Mesendoderm (in vitro differentiated cells): Measurements from ENCODE around the gene BEX1.

Source experiments
- DNase-seq: peaks from one replicate; pipeline ENCODE4 v3.0.0; 2013
- H2AK5ac ChIP-seq: 2 replicates; pipeline ENCODE4 v1.6.1; 2013; ENCODE audit warnings: low read length, inconsistent platforms
- H2BK120ac ChIP-seq: 2 replicates; pipeline ENCODE4 v1.6.1; 2013; ENCODE audit warnings: low read depth, mild to moderate bottlenecking, low read length, moderate library complexity, mixed read lengths
- H2BK15ac ChIP-seq: replicated peaks from 2 replicates; pipeline ENCODE4 v1.6.1; 2013; ENCODE audit warnings: low read depth, mild to moderate bottlenecking, moderate library complexity
- H2BK5ac ChIP-seq: 2 replicates; pipeline ENCODE4 v1.6.1; 2013; ENCODE audit warnings: low read length, inconsistent platforms
- H3K18ac ChIP-seq: 2 replicates; pipeline ENCODE4 v1.6.1; 2013; ENCODE audit warnings: mild to moderate bottlenecking, low read length, mixed read lengths
- H3K23ac ChIP-seq: one replicate; pipeline ENCODE4 v1.6.1; 2013; ENCODE audit warnings: low read length
- H3K27ac ChIP-seq: 2 replicates; pipeline ENCODE4 v1.5.1; 2013; ENCODE audit warnings: low read depth, mild to moderate bottlenecking, inconsistent platforms, low read length, moderate library complexity
- H3K27me3 ChIP-seq: 2 replicates; pipeline ENCODE4 v1.6.1; 2013; ENCODE audit warnings: low read length, control low read depth, mild to moderate bottlenecking, inconsistent platforms; ENCODE audit not compliant: insufficient read depth, poor library complexity
- H3K36me3 ChIP-seq: 2 replicates; pipeline ENCODE4 v1.6.1; 2013; ENCODE audit warnings: low read length, inconsistent platforms; ENCODE audit not compliant: control insufficient read depth, insufficient read depth
- H3K4ac ChIP-seq: one replicate; pipeline ENCODE4 v1.6.1; 2013; ENCODE audit warnings: low read depth, mild to moderate bottlenecking, low read length, moderate library complexity
- H3K4me1 ChIP-seq: 2 replicates; pipeline ENCODE4 v1.6.1; 2013; ENCODE audit warnings: low read depth, low read length, inconsistent platforms; ENCODE audit not compliant: control insufficient read depth
- H3K4me2 ChIP-seq: 2 replicates; pipeline ENCODE4 v1.6.1; 2013; ENCODE audit warnings: low read length
- H3K4me3 ChIP-seq: 2 replicates; pipeline ENCODE4 v1.5.1; 2013; ENCODE audit warnings: mild to moderate bottlenecking, low read length
- H3K56ac ChIP-seq: one replicate; pipeline ENCODE4 v1.6.1; 2013; ENCODE audit warnings: low read length
- H3K79me1 ChIP-seq: 2 replicates; pipeline ENCODE4 v1.6.1; 2013; ENCODE audit warnings: low read length, inconsistent platforms
- H3K79me2 ChIP-seq: 2 replicates; pipeline ENCODE4 v1.6.1; 2013; ENCODE audit warnings: mild to moderate bottlenecking, low read length; ENCODE audit not compliant: control insufficient read depth, insufficient read depth
- H3K9ac ChIP-seq: 2 replicates; pipeline ENCODE4 v1.6.1; 2013; ENCODE audit warnings: low read length, inconsistent platforms
- H4K5ac ChIP-seq: one replicate; pipeline ENCODE4 v1.6.1; 2013; ENCODE audit warnings: low read length
- H4K8ac ChIP-seq: one replicate; pipeline ENCODE4 v1.6.1; 2013; ENCODE audit warnings: low read depth, mild to moderate bottlenecking, control low read depth, low read length, moderate library complexity
- WGBS: extraction: QIAGEN DNeasy Blood & Tissue Kit; methylation state at CpG from one replicate; pipeline ENCODE4 v1.1.7; 2013; ENCODE audit warnings: low lambda C conversion rate, missing lambda C conversion rate; ENCODE audit not compliant: insufficient coverage; ENCODE audit errors: extremely low coverage; 5-methylcytosine and 5-hydroxymethylcytosine counted together

Gene BEX1

DNA sequence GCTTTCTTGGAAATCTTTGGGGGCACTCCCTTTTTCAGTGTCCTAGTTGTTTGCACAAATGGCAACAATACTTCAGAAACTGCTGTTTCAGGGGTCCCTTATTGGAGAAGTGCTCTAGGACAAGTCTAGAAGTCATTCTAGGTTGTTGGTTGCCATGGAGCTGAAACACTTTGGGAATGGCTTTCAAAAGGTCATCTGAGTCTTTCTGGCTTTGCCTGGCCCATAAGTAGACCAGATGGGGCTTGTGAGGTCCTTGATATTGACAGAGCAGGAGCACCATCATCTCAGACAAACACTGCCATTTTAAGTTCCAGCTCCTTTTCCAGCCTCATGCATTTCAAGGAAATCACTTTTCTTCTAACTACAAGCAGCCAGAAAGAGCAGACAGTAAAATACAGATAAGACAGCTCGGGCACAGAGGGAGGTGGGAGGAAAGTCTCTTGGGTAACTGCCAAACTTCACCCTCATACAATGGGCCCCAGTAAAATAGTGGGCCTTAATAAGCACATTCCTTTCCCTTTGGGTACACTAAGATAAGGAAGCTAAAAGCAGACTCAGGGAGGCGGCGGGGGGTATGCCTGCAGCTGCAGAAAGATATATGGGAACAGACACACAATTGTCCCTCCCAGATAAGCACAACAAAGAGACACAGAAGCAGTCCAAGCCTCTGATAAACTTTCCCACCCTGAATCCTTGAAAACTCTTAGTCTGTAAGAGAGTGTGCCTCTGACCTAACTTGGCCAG, 37.5 kb upstream of the BEX1 start:
- no peak overlapping the region for H3K23ac ChIP-seq
- H3K4me1 ChIP-seq: peaks cover 2% of the 10 kb centered on the region
- H3K56ac ChIP-seq: peak overlapping the region; percentile 50
- no peak overlapping the region for H4K8ac ChIP-seq
- H3K27ac ChIP-seq: peak overlapping the region; percentile 83
- no peak overlapping the region for H3K4ac ChIP-seq
- H3K4me2 ChIP-seq: no peak overlapping the region
- no peak overlapping the region for H2AK5ac ChIP-seq
- no peak overlapping the region for H3K9ac ChIP-seq
- peak; percentile 83 for DNase-seq
- no peak overlapping the region for H2BK15ac ChIP-seq
- H3K79me2 ChIP-seq: no peaks in the 10 kb centered on the region
- H2BK5ac ChIP-seq: peak overlapping the region; percentile 47
- H3K4me3 ChIP-seq: no peak overlapping the region
- no peaks in the 10 kb centered on the region for H3K36me3 ChIP-seq
- no CpG with 5 or more reads among the region's 3 CpGs for WGBS
- no peak overlapping the region for H2BK120ac ChIP-seq
- H3K79me1 ChIP-seq: no peaks in the 10 kb centered on the region
- H3K18ac ChIP-seq: no peak overlapping the region
- H3K27me3 ChIP-seq: no peaks in the 10 kb centered on the region
- no peak overlapping the region for H4K5ac ChIP-seq

GRCh38 chrX:103100484-103100883, 36.5 kb upstream of the BEX1 start:
- Histone ChIP-seq H2BK15ac (no peak overlapping the region), H3K23ac (no peak overlapping the region), H3K36me3 (no peaks in the 10 kb centered on the region), H4K5ac (no peak overlapping the region), H3K4me1 (peaks cover 2% of the 10 kb centered on the region), H3K79me1 (no peaks in the 10 kb centered on the region), H3K79me2 (no peaks in the 10 kb centered on the region), H3K56ac (no peak overlapping the region), H3K27ac (peak overlapping the region; percentile 44), H2BK5ac (no peak overlapping the region), H3K4ac (no peak overlapping the region), H2BK120ac (no peak overlapping the region), H3K27me3 (no peaks in the 10 kb centered on the region), H2AK5ac (no peak overlapping the region), H3K4me3 (no peak overlapping the region), H3K9ac (no peak overlapping the region), H4K8ac (no peak overlapping the region), H3K4me2 (no peak overlapping the region), H3K18ac (no peak overlapping the region)
- no CpG with 5 or more reads among the region's 4 CpGs for WGBS
- DNase-seq: no peak

DNA sequence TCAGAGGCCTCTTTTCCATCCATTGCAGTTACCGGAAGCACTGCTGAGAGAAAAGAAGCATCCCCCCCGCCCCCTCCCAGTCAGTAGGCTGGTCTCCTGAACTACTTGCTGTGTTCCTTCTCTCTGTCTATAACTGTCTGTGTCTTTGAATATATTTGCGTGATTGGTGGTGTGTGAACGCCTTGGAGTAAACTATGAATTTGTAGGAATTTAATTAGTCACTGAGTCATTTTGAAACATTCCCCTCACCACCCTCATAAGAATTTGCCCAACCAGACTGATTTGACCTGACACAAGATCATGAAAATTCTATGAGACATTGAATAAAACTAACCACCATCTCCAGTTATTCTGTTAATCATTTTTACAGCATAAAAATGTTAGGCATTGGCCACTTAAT, 35.7 kb upstream of the BEX1 start:
- Histone ChIP-seq H2AK5ac (no peak overlapping the region), H2BK15ac (no peak overlapping the region), H3K56ac (peak overlapping the region; percentile 7), H2BK5ac (no peak overlapping the region), H3K36me3 (no peaks in the 10 kb centered on the region), H3K79me2 (no peaks in the 10 kb centered on the region), H3K4me1 (peaks cover 2% of the 10 kb centered on the region), H2BK120ac (no peak overlapping the region), H3K4me2 (no peak overlapping the region), H3K27ac (no peak overlapping the region), H3K27me3 (no peaks in the 10 kb centered on the region), H4K5ac (no peak overlapping the region), H3K9ac (no peak overlapping the region), H3K4ac (no peak overlapping the region), H3K79me1 (no peaks in the 10 kb centered on the region), H4K8ac (no peak overlapping the region), H3K4me3 (no peak overlapping the region), H3K18ac (no peak overlapping the region), H3K23ac (no peak overlapping the region)
- DNase-seq: no peak
- no CpG with 5 or more reads among the region's 4 CpGs for WGBS

DNA sequence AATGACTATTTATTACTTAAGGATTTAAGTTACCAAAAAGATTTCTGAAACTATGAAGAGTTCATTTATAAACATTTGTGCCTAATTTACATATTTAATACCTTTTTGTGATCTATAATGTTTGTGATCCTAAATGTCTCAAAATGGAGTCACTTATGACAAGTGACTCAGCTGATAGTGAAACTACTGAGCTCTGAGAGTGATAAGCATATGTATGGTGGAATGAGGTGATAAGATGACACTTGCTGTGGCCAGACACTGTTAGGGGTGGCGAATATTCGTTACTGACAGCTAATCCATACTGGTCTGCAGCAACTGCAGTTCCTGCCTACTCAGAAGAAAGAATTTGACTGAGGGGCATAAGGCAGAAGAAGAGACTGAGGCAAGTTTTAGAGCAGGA, 34.5 kb upstream of the BEX1 start:
- Histone ChIP-seq H3K4me2 (no peak overlapping the region), H4K5ac (no peak overlapping the region), H3K18ac (no peak overlapping the region), H2AK5ac (no peak overlapping the region), H3K79me2 (no peaks in the 10 kb centered on the region), H3K4me3 (no peak overlapping the region), H3K27ac (no peak overlapping the region), H2BK5ac (no peak overlapping the region), H3K4ac (no peak overlapping the region), H3K56ac (no peak overlapping the region), H3K23ac (no peak overlapping the region), H2BK15ac (no peak overlapping the region), H3K4me1 (peaks cover 2% of the 10 kb centered on the region), H3K36me3 (no peaks in the 10 kb centered on the region), H4K8ac (no peak overlapping the region), H3K27me3 (no peaks in the 10 kb centered on the region), H2BK120ac (no peak overlapping the region), H3K9ac (no peak overlapping the region), H3K79me1 (no peaks in the 10 kb centered on the region)
- DNase-seq: peak; percentile 51
- WGBS: no CpG with 5 or more reads among the region's 2 CpGs

DNA sequence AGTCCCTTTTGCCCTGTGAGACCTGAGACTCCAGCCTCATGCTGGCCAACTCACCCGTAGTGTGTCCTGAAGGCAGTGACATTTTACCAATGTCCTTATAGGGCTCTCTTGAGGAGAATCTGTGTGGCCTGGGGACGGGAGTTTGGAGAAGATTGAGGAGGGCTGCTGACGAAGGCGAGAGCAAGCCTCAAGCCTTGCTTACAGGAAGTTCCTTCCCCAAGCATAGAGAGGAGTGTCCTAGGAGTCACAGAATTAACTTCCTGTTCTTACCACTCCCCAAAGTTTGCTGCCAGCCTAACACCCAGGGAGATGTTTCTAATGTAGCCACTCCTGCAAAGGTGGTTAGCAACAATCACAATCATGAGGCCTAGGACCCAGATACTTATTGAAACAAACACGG, 29.0 kb upstream of the BEX1 start, which contains the start of gene NXF3:
NXF3 (minus strand) TSS at position 202 of the 400 bp plus-strand sequence; CDS start at position 82, 120 bp downstream.
- no peak within 1 kb of the TSS for H2BK15ac ChIP-seq
- H2BK120ac ChIP-seq: no peak within 1 kb of the TSS
- no peak within 1 kb of the TSS for H4K5ac ChIP-seq
- H2AK5ac ChIP-seq: no peak within 1 kb of the TSS
- no peak within 1 kb of the TSS for H3K23ac ChIP-seq
- H3K4me1 ChIP-seq: no peaks in the 10 kb centered on the region
- no peaks in the 10 kb centered on the region for H3K36me3 ChIP-seq
- H2BK5ac ChIP-seq: no peak within 1 kb of the TSS
- no CpG with 5 or more reads among the region's 5 CpGs for WGBS
- H3K9ac ChIP-seq: no peak within 1 kb of the TSS
- H3K27ac ChIP-seq: no peak within 1 kb of the TSS
- no peaks in the 10 kb centered on the region for H3K79me1 ChIP-seq
- H3K18ac ChIP-seq: no peak within 1 kb of the TSS
- H3K4me2 ChIP-seq: no peak within 1 kb of the TSS
- DNase-seq: no peak
- no peak within 1 kb of the TSS for H3K4me3 ChIP-seq
- no peak within 1 kb of the TSS for H3K4ac ChIP-seq
- H3K56ac ChIP-seq: no peak within 1 kb of the TSS
- H4K8ac ChIP-seq: no peak within 1 kb of the TSS
- no peaks in the 10 kb centered on the region for H3K27me3 ChIP-seq
- no peaks in the 10 kb centered on the region for H3K79me2 ChIP-seq

GRCh38 chrX:103081051-103081450, 17.1 kb upstream of the BEX1 start:
- H3K79me1 ChIP-seq: no peaks in the 10 kb centered on the region
- H3K18ac ChIP-seq: no peak overlapping the region
- H3K23ac ChIP-seq: no peak overlapping the region
- H3K36me3 ChIP-seq: no peaks in the 10 kb centered on the region
- WGBS: no CpG with 5 or more reads among the region's 6 CpGs
- H3K56ac ChIP-seq: no peak overlapping the region
- H4K8ac ChIP-seq: no peak overlapping the region
- H2BK15ac ChIP-seq: no peak overlapping the region
- H3K79me2 ChIP-seq: no peaks in the 10 kb centered on the region
- no peak overlapping the region for H3K4me3 ChIP-seq
- no peak overlapping the region for H3K4me2 ChIP-seq
- no peak overlapping the region for H2BK5ac ChIP-seq
- no peak overlapping the region for H3K27ac ChIP-seq
- H3K4ac ChIP-seq: no peak overlapping the region
- no peak overlapping the region for H4K5ac ChIP-seq
- no peak overlapping the region for H2BK120ac ChIP-seq
- no peaks in the 10 kb centered on the region for H3K4me1 ChIP-seq
- DNase-seq: no peak
- H2AK5ac ChIP-seq: no peak overlapping the region
- H3K27me3 ChIP-seq: no peaks in the 10 kb centered on the region
- no peak overlapping the region for H3K9ac ChIP-seq
